HepG2 (cell line): ENCODE results near the gene MIEF1. TPM values are rescaled to one million over a fixed set of nuclear protein-coding genes. Genes with fewer than 3 reads are reported as not detected.

ENCODE experiments used
- CHD2 ChIP-seq: IDR thresholded peaks from 2 replicates; pipeline ENCODE4 v1.6.1; 2011; ENCODE audit warnings: low read depth, low read length, improper control_type of control experiment
- FOXA3 ChIP-seq: IDR thresholded peaks from 2 replicates; pipeline ENCODE4 v1.6.1; 2016; ENCODE audit warnings: missing genetic modification reagents, missing compliant biosample characterization
- HNRNPLL ChIP-seq: fragments of 200-400 bp; formaldehyde crosslinking; IDR thresholded peaks from 2 replicates; pipeline ENCODE4 v1.6.1; 2017; ENCODE audit warnings: mild to moderate bottlenecking, low read depth, low read length; ENCODE audit not compliant: poor library complexity, severe bottlenecking
- IRF9 ChIP-seq: sonication (generic); formaldehyde crosslinking; IDR thresholded peaks from 2 replicates; pipeline ENCODE4 v1.8.0; 2022; ENCODE audit warnings: missing genetic modification reagents, mild to moderate bottlenecking, borderline replicate concordance
- MEF2D ChIP-seq: sonication (generic); formaldehyde crosslinking; IDR thresholded peaks from 2 replicates; pipeline ENCODE4 v1.5.1; 2020; ENCODE audit warnings: mild to moderate bottlenecking, missing genetic modification reagents
- MIXL1 ChIP-seq: IDR thresholded peaks from 2 replicates; pipeline ENCODE4 v1.6.1; 2016
- PAXIP1 ChIP-seq: sonication (generic); formaldehyde crosslinking; conservative IDR thresholded peaks from 2 replicates; pipeline ENCODE4 v1.4.0; 2020; ENCODE audit warnings: mild to moderate bottlenecking, missing genetic modification reagents, moderate library complexity
- PRDM10 ChIP-seq: sonication (generic); formaldehyde crosslinking; IDR thresholded peaks from 2 replicates; pipeline ENCODE4 v1.4.0; 2020; ENCODE audit warnings: low read depth, missing genetic modification reagents
- SALL1 ChIP-seq: sonication (generic); formaldehyde crosslinking; IDR thresholded peaks from 2 replicates; pipeline ENCODE4 v1.8.0; 2022; ENCODE audit warnings: mild to moderate bottlenecking, missing genetic modification reagents
- SAP130 ChIP-seq: IDR thresholded peaks from 2 replicates; pipeline ENCODE4 v1.6.1; 2016; ENCODE audit warnings: low read depth
- SOX5 ChIP-seq: IDR thresholded peaks from 2 replicates; pipeline ENCODE4 v1.6.1; 2016; ENCODE audit warnings: borderline replicate concordance
- YEATS4 ChIP-seq: sonication (generic); formaldehyde crosslinking; IDR thresholded peaks from 2 replicates; pipeline ENCODE4 v1.4.0; 2020; ENCODE audit warnings: missing genetic modification reagents, borderline replicate concordance
- ZNF292 ChIP-seq: sonication (generic); formaldehyde crosslinking; IDR thresholded peaks from 2 replicates; pipeline ENCODE4 v1.8.1; 2022; ENCODE audit warnings: mild to moderate bottlenecking, low read depth, missing genetic modification reagents, borderline replicate concordance
- ZNF343 ChIP-seq: sonication (generic); formaldehyde crosslinking; IDR thresholded peaks from 2 replicates; pipeline ENCODE4 v1.4.0; 2020; ENCODE audit warnings: mild to moderate bottlenecking, missing genetic modification reagents
- ZNF563 ChIP-seq: sonication (generic); formaldehyde crosslinking; IDR thresholded peaks from 2 replicates; pipeline ENCODE4 v1.8.0; 2022; ENCODE audit warnings: mild to moderate bottlenecking, moderate library complexity, missing genetic modification reagents
- ZNF766 ChIP-seq: sonication (generic); formaldehyde crosslinking; IDR thresholded peaks from 2 replicates; pipeline ENCODE4 v1.5.0; 2020; ENCODE audit warnings: missing genetic modification reagents, borderline replicate concordance
- polyA plus RNA-seq, 8 experiments: library from polyadenylated mRNA; depleted of rRNA in 3 of 8; stranded (reverse) in 7 of 8; unstranded in 1 of 8; fragments of >200 nt; fragmentation: Illumina TruSeq in 4 of 8; extraction: Trizol in 4 of 8; gene quantifications; 2 replicates each; pipeline versions ENCODE4 v1.2.1 to v1.2.3, GENCODE V29; 2011 to 2016; ENCODE audit warnings: low read depth in 4 of 8, missing spikeins in 1 of 8, mixed read lengths in 1 of 8; ENCODE audit not compliant: insufficient read depth in 1 of 8
- total RNA-seq, 5 experiments: library from RNA; depleted of rRNA; stranded (reverse); fragments of >200 nt; fragmentation: Illumina TruSeq; extraction: Trizol; gene quantifications; 2 replicates each; pipeline ENCODE4 v1.2.3, GENCODE V29; 2016; ENCODE audit warnings: low read depth in 1 of 5
- TF ChIP-seq, protein P1 (sequence below): sonication (generic); formaldehyde crosslinking; IDR thresholded peaks from 2 replicates; pipeline ENCODE4 v1.4.0; 2020; ENCODE audit warnings: missing genetic modification reagents
- TF ChIP-seq, protein P2 (sequence below): IDR thresholded peaks from 2 replicates; pipeline ENCODE4 v1.6.1; 2016; ENCODE audit warnings: missing genetic modification reagents, missing compliant biosample characterization

Gene MIEF1
- total and polyA plus RNA-seq, 2 of the 13 experiments (the other 11 are each of a cell fraction or from before 2014, with no cell fraction given): 21.7 to 34.8 TPM

GRCh38 chr22:39469681-39470450, 32.2 kb upstream of the MIEF1 start (continued):
- TF ChIP-seq PRDM10 (CRISPR knock-in tag) (peak; percentile 95), ZNF766 (CRISPR knock-in tag) (no peak), MEF2D (peak; percentile 66; the same call in 1 of the 2 replicates), SAP130 (peak; percentile 71), YEATS4 (CRISPR knock-in tag) (peak; percentile 17; the same call in 1 of the 2 replicates), ZNF563 (CRISPR knock-in tag) (peak; percentile 88; the same call in 1 of the 2 replicates), ZNF292 (CRISPR knock-in tag) (peak; percentile 94), SOX5 (peak; percentile 43; the same call in 1 of the 2 replicates), IRF9 (CRISPR knock-in tag) (0 out of 2 replicates have a peak, but pooled peaks have one; percentile 30), PAXIP1 (CRISPR knock-in tag) (peak; percentile 81), CHD2 (no peak), ZNF343 (CRISPR knock-in tag) (peak; percentile 94), SALL1 (peak; percentile 66), HNRNPLL (peak; percentile 27), FOXA3 (CRISPR knock-in tag) (peak; percentile 58), MIXL1 (CRISPR knock-in tag) (no peak)
- TF ChIP-seq, protein P1, sequence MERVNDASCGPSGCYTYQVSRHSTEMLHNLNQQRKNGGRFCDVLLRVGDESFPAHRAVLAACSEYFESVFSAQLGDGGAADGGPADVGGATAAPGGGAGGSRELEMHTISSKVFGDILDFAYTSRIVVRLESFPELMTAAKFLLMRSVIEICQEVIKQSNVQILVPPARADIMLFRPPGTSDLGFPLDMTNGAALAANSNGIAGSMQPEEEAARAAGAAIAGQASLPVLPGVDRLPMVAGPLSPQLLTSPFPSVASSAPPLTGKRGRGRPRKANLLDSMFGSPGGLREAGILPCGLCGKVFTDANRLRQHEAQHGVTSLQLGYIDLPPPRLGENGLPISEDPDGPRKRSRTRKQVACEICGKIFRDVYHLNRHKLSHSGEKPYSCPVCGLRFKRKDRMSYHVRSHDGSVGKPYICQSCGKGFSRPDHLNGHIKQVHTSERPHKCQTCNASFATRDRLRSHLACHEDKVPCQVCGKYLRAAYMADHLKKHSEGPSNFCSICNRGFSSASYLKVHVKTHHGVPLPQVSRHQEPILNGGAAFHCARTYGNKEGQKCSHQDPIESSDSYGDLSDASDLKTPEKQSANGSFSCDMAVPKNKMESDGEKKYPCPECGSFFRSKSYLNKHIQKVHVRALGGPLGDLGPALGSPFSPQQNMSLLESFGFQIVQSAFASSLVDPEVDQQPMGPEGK (CRISPR knock-in tag): peak; percentile 97
- TF ChIP-seq, protein P2, sequence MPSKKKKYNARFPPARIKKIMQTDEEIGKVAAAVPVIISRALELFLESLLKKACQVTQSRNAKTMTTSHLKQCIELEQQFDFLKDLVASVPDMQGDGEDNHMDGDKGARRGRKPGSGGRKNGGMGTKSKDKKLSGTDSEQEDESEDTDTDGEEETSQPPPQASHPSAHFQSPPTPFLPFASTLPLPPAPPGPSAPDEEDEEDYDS (CRISPR knock-in tag): peak; percentile 58
